GM19193 (cell line): ENCODE data around the gene SRRD.

Experiments used
- POLR2A ChIP-seq: IDR thresholded peaks from 4 replicates; pipeline ENCODE4 v1.6.1; 2011; ENCODE audit not compliant: insufficient read depth, insufficient read length; ENCODE audit errors: extremely low read depth

SRRD gene

GRCh38 chr22:26483439-26484359 lies at the start of gene SRRD, which contains the start of gene HPS4:
Gene SRRD (plus strand): TSS chr22:26483877. CDS start chr22:26483891, 14 bp downstream.
Gene HPS4 (minus strand): TSS chr22:26483783. CDS start chr22:26481762, 2,021 bp downstream.
- peak; percentile 89 for TF ChIP-seq POLR2A

GRCh38 chr22:26435327-26436093 lies 48.2 kb upstream of the SRRD start:
- TF ChIP-seq POLR2A, result no peak

- TF ChIP-seq POLR2A, result no peak
Observed at GRCh38 chr22:26436903-26437515, 46.7 kb upstream of the SRRD start.

GRCh38 chr22:26437694-26438392 lies 45.8 kb upstream of the SRRD start:
- no peak for TF ChIP-seq POLR2A

GRCh38 chr22:26439559-26439958 lies 44.1 kb upstream of the SRRD start:
- no peak for TF ChIP-seq POLR2A

- TF ChIP-seq POLR2A, result no peak
Observed at GRCh38 chr22:26442086-26442756, 41.5 kb upstream of the SRRD start.

GRCh38 chr22:26443901-26444690 lies 39.6 kb upstream of the SRRD start:
- no peak for TF ChIP-seq POLR2A

- no peak for TF ChIP-seq POLR2A
Observed at GRCh38 chr22:26444777-26445176, 38.9 kb upstream of the SRRD start.

GRCh38 chr22:26445577-26446275 lies 38.0 kb upstream of the SRRD start:
- no peak for TF ChIP-seq POLR2A

- TF ChIP-seq POLR2A, result no peak
Observed at GRCh38 chr22:26446808-26447515, 36.7 kb upstream of the SRRD start.

GRCh38 chr22:26447584-26448329 lies 35.9 kb upstream of the SRRD start:
- TF ChIP-seq POLR2A, result no peak

- no peak for TF ChIP-seq POLR2A
Observed at GRCh38 chr22:26448334-26448733, 35.3 kb upstream of the SRRD start.

- TF ChIP-seq POLR2A, result no peak
Observed at GRCh38 chr22:26448941-26449340, 34.7 kb upstream of the SRRD start.
